ENCODE data around the gene CDK14. TPM values are rescaled to one million over a fixed set of nuclear protein-coding genes. Genes with fewer than 3 reads are reported as not detected.

CDK14 gene
- total and polyA plus RNA-seq, 2 donors (not counting 3 experiments of a cell fraction or from before 2014, with no cell fraction given), result 5.5 to 34.2 TPM

DNA sequence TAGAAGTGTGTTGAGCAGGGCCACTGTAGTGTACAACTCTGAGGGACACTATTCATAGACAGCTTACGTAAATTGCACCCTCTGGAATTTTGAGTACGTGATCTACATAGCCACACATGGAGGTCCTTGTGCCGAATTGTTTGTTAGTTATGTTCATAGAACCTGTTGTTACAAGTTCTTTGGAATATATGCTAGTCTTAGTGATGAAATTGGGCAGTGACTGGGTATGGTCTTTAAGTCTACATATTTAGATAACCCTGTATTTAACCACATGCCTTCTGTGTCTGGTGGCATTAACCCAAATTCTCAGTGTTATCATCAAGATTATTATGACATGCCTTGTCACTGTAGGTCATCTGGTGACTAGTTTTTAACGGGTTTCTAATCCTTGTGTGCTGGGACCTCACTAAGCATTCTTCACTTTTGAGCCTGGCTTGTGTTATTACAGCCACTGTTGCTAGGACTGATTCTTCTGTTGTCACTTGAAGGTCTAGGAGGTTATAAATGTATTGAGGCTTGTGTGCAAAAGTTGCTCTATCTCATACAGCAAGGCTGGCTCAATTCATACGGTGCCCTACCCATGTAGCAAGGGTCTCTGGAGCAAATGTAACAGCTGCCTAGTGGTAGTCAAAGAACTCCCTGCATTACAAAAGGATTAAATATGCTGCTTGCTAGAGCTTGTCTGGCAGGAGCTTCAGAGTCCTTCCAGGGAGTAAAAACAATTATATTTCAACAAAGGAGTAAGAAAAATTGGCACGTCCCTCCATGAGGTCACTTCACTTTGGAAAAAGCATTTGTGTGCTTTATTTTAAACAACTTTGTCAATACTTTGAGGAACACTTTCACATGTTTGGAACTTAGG lies 65.4 kb downstream of the CDK14 start:
- no peaks in the 10 kb centered on the region for H3K4me1 ChIP-seq (ENCODE audit: control insufficient read depth, extremely low read depth, insufficient read depth, low read length)
- dilution Hi-C loops (cut with MboI; ENCODE audit: extremely low pct_ligation_motif_present, low sequenced_read_pairs), result no loop called here
- POLR2A ChIA-PET, result no interaction called here
- H3K36me3 ChIP-seq (ENCODE audit: control insufficient read depth in 2 of 2, extremely low read depth in 1 of 2, insufficient read depth in 2 of 2, low read length in 2 of 2), result no peaks in the 10 kb centered on the region
- no peak overlapping the region for H3K9ac ChIP-seq (replicated peaks; ENCODE audit: extremely low read depth, insufficient read depth, low read length)
- peaks cover 43% of the 10 kb centered on the region for H3K79me2 ChIP-seq (ENCODE audit: control insufficient read depth, insufficient read depth, low read length)
- H3K9me1 ChIP-seq (replicated peaks; ENCODE audit: control insufficient read depth, extremely low read depth, insufficient read depth, low read length), result no peaks in the 10 kb centered on the region
- no TSS peak for BruUV-seq (replicated peaks)
- H4K20me1 ChIP-seq (replicated peaks; ENCODE audit: control insufficient read depth, extremely low read depth, insufficient read depth, low read length), result no peaks in the 10 kb centered on the region
- no peak overlapping the region for H3K4me3 ChIP-seq (replicated peaks in 1 of 3; ENCODE audit: insufficient read depth in 1 of 3, low read depth in 1 of 3, low read length in 3 of 3)
- H3K27me3 ChIP-seq (ENCODE audit: control insufficient read depth in 2 of 2, insufficient read depth in 2 of 2, low read length in 2 of 2), result no peaks in the 10 kb centered on the region
- intact Hi-C loops (cut with micrococcal nuclease), result no loop called here
- no peak for FAIRE-seq
- H2AFZ ChIP-seq (ENCODE audit: low read depth, low read length), result no peak overlapping the region
- CTCF ChIA-PET, result interaction anchor here (1.1 kb wide), 2 partner anchors 9 to 96 kb away, joined by 3 to 4 read pairs; no protein-coding TSS in a partner anchor
- H3K27ac ChIP-seq (ENCODE audit: insufficient read depth, low read depth, low read length), result no peak overlapping the region
- no peak for TF ChIP-seq GATA2 (IDR thresholded peaks at IDR 0.05; ENCODE audit: insufficient read depth, insufficient read length, low read depth, low read length)
- no peak overlapping the region for H3K4me2 ChIP-seq (ENCODE audit: insufficient read depth, low read length)
- no peak for DNase-seq (ENCODE audit: low read depth, low spot score)
- H3K9me3 ChIP-seq (replicated peaks; ENCODE audit: control insufficient read depth, insufficient read depth, low read length), result no peaks in the 10 kb centered on the region

DNA sequence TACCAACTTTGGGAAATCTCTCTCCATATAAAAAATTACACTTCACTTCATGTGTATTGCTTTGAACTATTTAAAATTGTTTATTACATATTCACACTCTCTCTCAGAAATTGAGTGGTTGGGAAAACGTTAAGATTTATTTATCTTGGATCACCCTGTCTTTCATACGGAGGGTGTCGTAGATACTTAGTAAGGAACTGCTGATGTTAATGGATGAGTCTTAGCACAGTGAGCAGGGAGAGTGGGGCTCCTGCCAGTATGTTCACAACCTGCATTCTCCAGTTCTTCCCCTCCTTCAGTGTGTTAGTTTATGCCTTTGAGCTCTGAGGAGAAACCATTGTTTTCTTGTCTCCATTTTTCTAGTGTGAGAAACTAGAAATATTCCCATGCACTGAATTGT lies 67.1 kb downstream of the CDK14 start:
- ChIA-PET POLR2A (no interaction called here), CTCF (interaction anchor here (1.2 to 1.6 kb wide), 2 partner anchors 8 to 371 kb away, joined by 3 to 4 read pairs; no protein-coding TSS in a partner anchor)
- DNase-seq (ENCODE audit: low read depth, low spot score) (no peak), FAIRE-seq (no peak)
- Histone ChIP-seq H3K4me1 (ENCODE audit: control insufficient read depth, extremely low read depth, insufficient read depth, low read length) (no peaks in the 10 kb centered on the region), H3K79me2 (ENCODE audit: control insufficient read depth, insufficient read depth, low read length) (peaks cover 33% of the 10 kb centered on the region), H3K4me2 (ENCODE audit: insufficient read depth, low read length) (no peak overlapping the region), H3K27me3 (ENCODE audit: control insufficient read depth in 2 of 2, insufficient read depth in 2 of 2, low read length in 2 of 2) (no peaks in the 10 kb centered on the region), H3K9ac (replicated peaks; ENCODE audit: extremely low read depth, insufficient read depth, low read length) (no peak overlapping the region), H2AFZ (ENCODE audit: low read depth, low read length) (no peak overlapping the region), H3K9me3 (replicated peaks; ENCODE audit: control insufficient read depth, insufficient read depth, low read length) (no peaks in the 10 kb centered on the region), H3K27ac (ENCODE audit: insufficient read depth, low read depth, low read length) (no peak overlapping the region), H3K9me1 (replicated peaks; ENCODE audit: control insufficient read depth, extremely low read depth, insufficient read depth, low read length) (no peaks in the 10 kb centered on the region), H3K4me3 (replicated peaks in 1 of 3; ENCODE audit: insufficient read depth in 1 of 3, low read depth in 1 of 3, low read length in 3 of 3) (no peak overlapping the region), H3K36me3 (ENCODE audit: control insufficient read depth in 2 of 2, extremely low read depth in 1 of 2, insufficient read depth in 2 of 2, low read length in 2 of 2) (no peaks in the 10 kb centered on the region), H4K20me1 (replicated peaks; ENCODE audit: control insufficient read depth, extremely low read depth, insufficient read depth, low read length) (no peaks in the 10 kb centered on the region)
- dilution Hi-C loops (cut with MboI; ENCODE audit: extremely low pct_ligation_motif_present, low sequenced_read_pairs) (no loop called here), intact Hi-C loops (cut with micrococcal nuclease) (no loop called here)
- no TSS peak for BruUV-seq (replicated peaks)
- TF ChIP-seq POLR2AphosphoS5 (IDR thresholded peaks at IDR 0.05; ENCODE audit: insufficient read depth, low read depth, low read length) (no peak), MYC (IDR thresholded peaks at IDR 0.05; ENCODE audit: low read depth, low read length) (no peak), POLR2A (IDR thresholded peaks at IDR 0.05; ENCODE audit: low read depth, low read length) (no peak), JUN (IDR thresholded peaks at IDR 0.05; ENCODE audit: borderline replicate concordance, insufficient read depth, insufficient read length, low read depth) (no peak), FOS (IDR thresholded peaks at IDR 0.05; ENCODE audit: borderline replicate concordance, insufficient read depth, low read length) (no peak)
- TF ChIP-seq, protein P1, sequence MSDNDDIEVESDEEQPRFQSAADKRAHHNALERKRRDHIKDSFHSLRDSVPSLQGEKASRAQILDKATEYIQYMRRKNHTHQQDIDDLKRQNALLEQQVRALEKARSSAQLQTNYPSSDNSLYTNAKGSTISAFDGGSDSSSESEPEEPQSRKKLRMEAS (IDR thresholded peaks at IDR 0.05; ENCODE audit: insufficient read depth, insufficient read length), result no peak
